Measurements from ENCODE around the gene CHMP6.

Gene CHMP6

DNA sequence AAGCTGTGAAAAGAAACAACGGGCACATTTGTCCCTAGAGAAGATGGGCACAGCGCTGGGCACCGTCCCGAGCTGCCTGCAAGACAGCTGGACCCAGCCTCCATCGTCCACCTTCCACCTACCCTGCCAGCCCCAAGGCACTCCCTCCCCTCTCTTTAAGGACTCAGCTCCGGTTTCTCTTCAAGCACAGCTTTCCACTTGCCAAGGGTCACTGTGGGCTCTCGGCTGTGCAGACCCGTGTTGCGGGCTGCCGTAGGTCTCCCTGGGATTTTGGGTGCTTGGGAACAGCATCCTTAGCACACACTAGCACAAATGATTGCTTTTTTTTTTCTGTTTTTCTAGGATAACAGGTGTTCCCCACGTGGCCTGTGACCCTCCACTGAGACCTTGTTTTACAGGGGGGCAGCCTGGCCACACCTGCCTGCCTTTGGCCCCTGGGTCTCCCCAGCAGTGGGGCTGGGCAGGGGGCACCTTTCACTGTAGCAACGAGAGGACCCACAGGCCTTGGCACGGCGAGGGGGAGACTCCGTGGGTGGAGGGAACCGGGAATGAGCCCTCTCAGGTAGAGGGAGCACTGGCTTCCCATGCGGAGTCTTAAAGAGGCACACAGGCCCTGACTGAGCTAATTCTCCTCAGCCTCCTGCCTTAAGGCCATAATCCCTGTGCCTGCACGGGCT is 1.4 kb downstream of the CHMP6 start:
- H3K36me3 Mint-ChIP-seq = peaks cover 25% of the 10 kb centered on the region
- peak overlapping the region; percentile 64 for H3K4me3 Mint-ChIP-seq
- no peak overlapping the region for H3K27ac Mint-ChIP-seq
- peaks cover 26% of the 10 kb centered on the region for H3K4me1 Mint-ChIP-seq
- H3K9me3 Mint-ChIP-seq = no peaks in the 10 kb centered on the region
- H3K27me3 Mint-ChIP-seq = no peaks in the 10 kb centered on the region
- ATAC-seq = no peak

DNA sequence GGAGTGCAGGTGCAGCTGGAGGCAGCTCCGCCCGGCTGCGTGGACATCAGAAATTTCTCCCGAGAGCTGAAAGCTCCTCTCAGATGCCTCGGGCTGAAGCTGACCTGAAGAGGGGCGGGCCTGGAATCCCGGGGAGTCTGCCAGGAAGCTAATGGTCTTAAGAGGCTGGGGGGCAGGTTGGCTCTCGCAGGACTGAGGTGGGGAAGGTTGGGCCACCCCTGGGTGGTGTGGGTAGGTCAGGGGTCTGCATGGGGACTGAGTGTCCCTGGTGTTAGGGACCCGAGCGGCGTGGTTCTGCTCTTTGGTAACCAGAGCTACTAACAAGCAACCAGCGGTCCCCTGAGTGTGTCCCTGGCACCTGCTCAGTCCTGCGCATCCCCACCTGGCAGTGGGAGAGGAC is 3.5 kb downstream of the CHMP6 start:
- H3K27me3 Mint-ChIP-seq = no peaks in the 10 kb centered on the region
- H3K4me1 Mint-ChIP-seq = peaks cover 20% of the 10 kb centered on the region
- no peak overlapping the region for H3K27ac Mint-ChIP-seq
- H3K9me3 Mint-ChIP-seq = no peaks in the 10 kb centered on the region
- H3K4me3 Mint-ChIP-seq = no peak overlapping the region
- no peak for ATAC-seq
- peaks cover 43% of the 10 kb centered on the region for H3K36me3 Mint-ChIP-seq

DNA sequence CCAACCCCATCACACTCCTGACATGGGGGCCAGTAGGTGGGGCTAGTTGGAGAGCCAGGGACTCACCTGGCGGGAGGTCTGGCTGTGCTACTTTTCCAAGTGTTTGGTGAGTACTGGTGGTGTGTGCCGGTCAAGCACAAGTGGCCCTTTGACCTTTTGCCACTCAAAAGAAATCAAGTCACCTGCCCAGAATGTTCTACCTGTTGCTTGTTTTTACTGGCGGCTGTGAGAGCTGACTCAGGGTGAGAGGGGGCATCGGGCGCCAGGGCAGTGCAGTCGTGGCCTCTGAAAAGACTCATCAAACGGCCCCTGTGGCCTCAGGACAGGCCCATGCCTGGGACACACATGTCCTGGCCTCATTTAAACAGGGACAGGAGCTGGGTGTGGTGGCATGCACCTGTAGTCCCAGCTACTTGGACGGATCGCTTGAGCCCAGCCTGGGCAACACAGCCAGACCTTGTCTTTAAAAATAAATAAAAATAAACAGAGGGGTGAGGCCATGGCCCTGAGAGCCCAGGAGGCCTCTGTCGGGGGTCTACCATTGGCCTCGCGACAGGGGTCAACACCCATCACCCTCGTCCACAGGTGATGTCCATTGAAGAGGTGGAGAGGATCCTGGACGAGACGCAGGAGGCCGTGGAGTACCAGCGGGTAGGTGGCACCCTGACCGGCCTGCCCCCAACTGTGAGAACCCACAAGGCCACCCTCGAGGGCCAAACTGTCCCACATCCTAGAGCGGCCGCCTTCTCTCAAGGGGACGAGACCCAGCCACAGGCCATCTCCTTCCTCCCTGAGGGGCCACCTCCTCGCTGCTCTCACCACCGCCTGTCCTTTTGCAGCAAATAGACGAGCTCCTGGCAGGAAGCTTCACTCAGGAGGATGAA is 5.0 kb downstream of the CHMP6 start:
- H3K4me1 Mint-ChIP-seq = peaks cover 12% of the 10 kb centered on the region

DNA sequence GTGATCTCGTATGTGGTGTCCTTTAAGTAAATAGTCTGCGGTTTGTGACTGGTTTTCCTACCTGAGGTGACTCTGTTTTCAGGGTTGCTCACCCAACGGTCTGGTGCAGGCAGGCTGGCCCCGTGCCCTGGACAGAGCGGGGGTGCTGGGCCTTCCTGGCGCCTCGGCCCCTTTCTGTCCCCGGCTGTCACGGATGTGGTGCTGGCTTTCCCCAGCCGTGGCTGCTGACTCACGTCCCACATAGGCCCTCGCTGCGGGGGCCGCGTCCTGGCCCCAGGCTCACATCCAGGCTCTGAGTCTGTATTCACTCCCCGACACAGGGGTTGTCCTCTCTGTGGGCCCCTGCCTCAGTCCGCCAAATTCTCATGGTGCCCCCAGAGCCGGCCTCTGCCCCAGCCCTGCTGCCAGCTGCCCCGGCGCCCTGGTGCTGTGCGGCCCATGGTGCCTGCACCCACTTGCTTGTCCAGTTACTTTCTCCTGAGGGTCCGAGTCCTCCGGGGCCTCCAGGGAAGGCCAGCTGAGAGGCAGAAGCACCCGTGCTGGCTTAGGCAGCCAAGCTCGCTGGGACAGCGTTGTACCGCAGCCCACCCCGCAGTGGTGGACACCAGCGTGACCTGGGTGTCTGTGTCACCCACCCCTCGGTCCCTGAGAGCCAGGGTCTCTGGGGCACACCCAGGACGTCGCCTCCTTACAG is 5.9 kb downstream of the CHMP6 start:
- ATAC-seq = no peak
- no peak overlapping the region for H3K27ac Mint-ChIP-seq
- H3K27me3 Mint-ChIP-seq = peaks cover 5% of the 10 kb centered on the region
- H3K4me1 Mint-ChIP-seq = peaks cover 12% of the 10 kb centered on the region
- H3K36me3 Mint-ChIP-seq = peaks cover 45% of the 10 kb centered on the region
- no peak overlapping the region for H3K4me3 Mint-ChIP-seq
- H3K9me3 Mint-ChIP-seq = no peaks in the 10 kb centered on the region

More for the DNA sequence above, 5.0 kb downstream of the CHMP6 start:
- no peaks in the 10 kb centered on the region for H3K9me3 Mint-ChIP-seq
- no peak for ATAC-seq
- H3K4me3 Mint-ChIP-seq = no peak overlapping the region
- peaks cover 45% of the 10 kb centered on the region for H3K36me3 Mint-ChIP-seq
- H3K27ac Mint-ChIP-seq = no peak overlapping the region
- no peaks in the 10 kb centered on the region for H3K27me3 Mint-ChIP-seq

DNA sequence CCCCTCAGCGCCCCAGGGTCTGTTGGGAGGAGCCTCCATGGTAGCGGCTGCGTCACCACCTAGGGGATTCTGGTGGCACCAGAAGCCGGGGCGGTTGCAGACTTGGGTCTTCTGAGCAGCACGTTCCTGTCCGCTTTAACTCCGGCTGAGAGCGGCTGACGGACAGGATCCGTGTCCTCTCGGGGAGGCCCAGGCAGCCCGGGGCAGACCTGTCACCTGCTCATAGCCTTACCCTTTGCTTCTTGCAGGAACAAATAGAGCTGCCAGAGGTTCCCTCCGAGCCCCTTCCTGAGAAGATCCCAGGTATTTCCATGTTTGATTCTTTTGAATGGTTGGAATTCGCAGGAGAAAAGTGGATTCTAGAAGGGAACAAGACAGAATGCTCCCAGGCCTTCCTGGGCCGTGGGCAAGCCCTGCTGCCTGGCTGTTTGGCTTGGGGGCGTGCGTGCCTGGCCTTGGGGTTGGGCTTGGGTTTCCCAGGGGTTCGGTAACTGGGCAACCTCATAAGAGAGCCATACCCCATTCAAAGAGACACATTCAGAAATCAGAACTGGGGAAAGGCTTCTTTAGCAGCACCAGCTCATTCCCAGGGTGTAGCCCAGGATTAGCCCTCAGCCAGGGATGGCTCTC is 6.6 kb downstream of the CHMP6 start:
- no peak overlapping the region for H3K4me3 Mint-ChIP-seq
- no peak for ATAC-seq
- no peaks in the 10 kb centered on the region for H3K9me3 Mint-ChIP-seq
- no peak overlapping the region for H3K27ac Mint-ChIP-seq
- peaks cover 5% of the 10 kb centered on the region for H3K4me1 Mint-ChIP-seq
- H3K36me3 Mint-ChIP-seq = peaks cover 45% of the 10 kb centered on the region
- H3K27me3 Mint-ChIP-seq = peaks cover 11% of the 10 kb centered on the region

DNA sequence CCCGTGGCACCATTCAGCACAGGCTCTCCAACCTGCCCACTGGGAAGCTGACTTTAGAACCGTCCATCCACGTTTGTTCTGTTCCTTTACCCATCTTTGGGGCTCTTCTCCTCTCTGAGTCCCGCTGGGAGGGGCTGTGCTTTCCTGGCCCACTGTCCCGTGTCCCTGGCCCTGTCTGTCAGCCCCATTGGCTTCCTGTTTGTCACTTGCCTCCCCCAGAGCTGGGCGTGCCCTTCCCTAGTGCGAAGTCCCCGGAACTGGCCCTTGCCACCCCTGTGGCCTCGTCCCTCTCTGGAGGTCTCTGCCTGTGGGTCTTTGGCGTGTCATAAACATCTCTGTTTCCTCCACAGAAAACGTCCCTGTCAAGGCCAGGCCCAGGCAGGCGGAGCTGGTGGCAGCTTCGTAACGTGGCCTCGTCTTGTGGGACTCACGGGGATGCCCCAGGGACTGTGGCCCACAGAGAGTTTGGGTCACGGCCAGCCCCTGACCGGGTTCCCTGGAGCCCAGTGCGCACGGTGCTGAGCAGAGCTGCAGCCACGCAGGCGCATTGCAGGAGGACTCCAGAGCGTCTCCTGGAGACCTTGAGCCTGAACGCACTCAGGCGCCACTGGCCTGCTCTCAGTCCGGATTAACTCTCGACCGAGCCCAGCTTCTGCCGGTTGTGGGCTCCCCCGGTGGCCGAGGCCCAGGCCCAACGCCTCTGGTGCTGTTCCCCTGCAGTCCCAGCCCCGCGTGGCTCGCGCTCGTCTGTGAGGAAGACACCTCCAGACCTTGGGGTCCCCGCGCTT is 7.3 kb downstream of the CHMP6 start:
- H3K9me3 Mint-ChIP-seq = no peaks in the 10 kb centered on the region
- no peak for ATAC-seq
- H3K4me1 Mint-ChIP-seq = peaks cover 6% of the 10 kb centered on the region
- H3K36me3 Mint-ChIP-seq = peaks cover 41% of the 10 kb centered on the region
- H3K4me3 Mint-ChIP-seq = no peak overlapping the region
- H3K27ac Mint-ChIP-seq = no peak overlapping the region
- H3K27me3 Mint-ChIP-seq = peaks cover 18% of the 10 kb centered on the region

DNA sequence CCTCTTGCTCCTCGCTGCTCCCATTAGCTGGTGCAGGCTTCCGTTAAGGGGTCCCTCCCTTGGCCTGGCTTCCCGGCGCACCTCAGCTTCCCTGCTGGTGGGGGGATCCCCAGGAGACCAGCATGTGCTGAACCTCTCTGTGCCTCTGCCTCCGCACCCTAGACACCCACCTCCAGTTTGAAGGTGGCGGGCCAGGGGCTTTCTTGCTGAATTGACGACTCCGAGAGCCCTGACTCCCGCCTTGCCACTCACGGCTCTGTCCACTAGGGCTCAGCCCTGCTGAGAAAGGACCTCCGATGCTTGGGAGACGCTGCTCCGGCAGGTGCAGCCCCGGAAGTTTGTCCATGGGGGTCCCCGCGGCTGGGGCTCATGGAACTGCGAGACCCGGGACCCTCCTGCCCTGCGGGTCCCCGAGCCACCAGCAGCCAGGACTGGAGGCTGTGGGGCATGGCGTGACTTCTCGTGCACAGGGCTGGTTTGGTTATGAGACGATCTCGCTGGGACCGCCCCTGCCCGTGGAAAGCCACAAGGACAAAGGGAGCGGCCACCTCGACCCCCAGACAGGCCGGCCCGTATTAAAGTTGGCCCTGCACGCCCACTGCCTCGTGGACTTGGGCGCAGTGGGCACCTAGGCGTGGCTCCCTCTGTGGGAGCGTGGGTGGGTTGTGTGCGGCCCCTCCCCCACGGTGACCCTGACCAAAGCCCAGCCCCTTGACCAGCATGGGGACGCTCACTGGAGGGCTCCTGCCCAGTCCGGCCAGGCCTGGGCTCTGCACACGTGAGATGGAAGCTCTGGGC is 8.1 kb downstream of the CHMP6 start:
- Mint-ChIP-seq H3K4me3 (no peak overlapping the region), H3K9me3 (no peaks in the 10 kb centered on the region), H3K4me1 (peaks cover 10% of the 10 kb centered on the region), H3K36me3 (peaks cover 41% of the 10 kb centered on the region), H3K27ac (no peak overlapping the region), H3K27me3 (peaks cover 24% of the 10 kb centered on the region)
- no peak for ATAC-seq

DNA sequence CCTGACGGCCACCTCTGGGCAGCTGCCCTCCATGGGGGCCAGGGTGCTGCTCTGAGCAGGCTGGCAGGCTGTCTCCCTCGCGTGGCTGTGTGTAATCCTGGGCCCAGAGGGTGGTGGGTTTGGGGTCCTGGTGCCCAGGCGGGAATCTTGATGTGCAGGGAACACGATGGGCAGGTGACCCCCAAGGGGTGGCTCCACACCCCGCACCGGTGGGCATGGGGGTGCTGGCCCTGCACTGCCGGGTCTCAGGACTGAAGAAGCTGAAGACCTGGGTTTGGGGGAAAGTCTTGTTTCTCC is 8.6 kb downstream of the CHMP6 start:
- Mint-ChIP-seq H3K27me3 (peaks cover 30% of the 10 kb centered on the region), H3K9me3 (no peaks in the 10 kb centered on the region), H3K4me1 (peaks cover 13% of the 10 kb centered on the region)

DNA sequence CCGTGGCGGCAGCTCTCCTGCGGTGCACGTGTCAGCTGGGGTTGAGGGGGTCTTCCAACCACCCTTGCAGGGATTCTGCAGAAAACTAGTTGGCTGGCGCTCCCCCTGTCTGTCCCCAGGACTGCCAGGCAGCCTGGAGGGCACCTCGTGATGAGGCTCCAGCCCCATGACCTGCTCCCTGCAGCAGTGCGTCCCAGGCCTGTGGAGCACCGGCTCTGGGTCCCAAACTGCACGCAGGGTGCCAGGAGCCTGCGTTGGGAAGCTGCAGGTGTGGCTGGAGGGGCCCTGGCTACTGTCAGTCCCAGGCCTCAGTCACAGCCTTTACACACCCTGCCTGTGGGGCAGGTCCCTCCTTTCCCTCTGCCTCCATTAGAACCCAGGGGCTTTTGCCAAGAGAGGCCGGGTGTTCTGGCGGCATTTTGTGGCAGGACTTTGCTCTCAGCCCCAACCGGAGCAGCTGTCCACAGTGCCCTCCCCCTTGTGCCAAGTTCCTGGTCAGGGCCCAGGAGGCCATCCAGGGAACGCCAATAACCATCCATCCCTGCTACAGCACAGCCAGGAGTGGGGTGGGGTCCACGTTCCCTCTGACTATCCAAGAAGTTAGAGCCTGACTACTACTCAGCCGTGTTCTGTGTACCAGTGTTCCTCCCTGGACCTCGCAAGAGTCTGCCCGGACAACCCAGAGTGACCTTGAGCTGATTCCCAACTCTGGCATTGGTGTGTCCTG is 9.2 kb downstream of the CHMP6 start:
- Mint-ChIP-seq H3K4me1 (peaks cover 13% of the 10 kb centered on the region), H3K27me3 (peaks cover 30% of the 10 kb centered on the region), H3K27ac (no peak overlapping the region), H3K4me3 (no peak overlapping the region), H3K36me3 (peaks cover 35% of the 10 kb centered on the region), H3K9me3 (no peaks in the 10 kb centered on the region)
- no peak for ATAC-seq

More for the DNA sequence above, 8.6 kb downstream of the CHMP6 start:
- no peak overlapping the region for H3K4me3 Mint-ChIP-seq
- H3K27ac Mint-ChIP-seq = no peak overlapping the region
- peaks cover 40% of the 10 kb centered on the region for H3K36me3 Mint-ChIP-seq
- ATAC-seq = no peak

DNA sequence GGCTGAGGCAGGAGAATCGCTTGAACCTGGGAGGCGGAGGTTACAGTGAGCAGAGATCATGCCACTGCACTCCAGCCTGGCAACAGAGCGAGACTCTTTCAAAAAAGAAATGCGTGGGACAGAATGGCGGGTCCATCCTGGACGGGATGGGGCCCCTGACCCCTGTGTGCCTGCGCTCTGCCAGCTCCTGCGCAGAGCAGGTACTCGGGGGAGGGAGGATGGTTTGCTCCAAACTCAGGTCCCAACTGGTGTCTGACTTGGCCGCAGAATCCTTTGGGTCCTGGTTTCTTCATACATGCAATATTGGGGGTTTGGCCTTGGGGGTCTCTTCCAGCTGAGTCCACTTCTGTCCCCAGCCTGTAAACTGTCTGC is 10.4 kb downstream of the CHMP6 start:
- Mint-ChIP-seq H3K4me3 (no peak overlapping the region), H3K9me3 (no peaks in the 10 kb centered on the region), H3K4me1 (peaks cover 13% of the 10 kb centered on the region), H3K27me3 (peaks cover 37% of the 10 kb centered on the region), H3K36me3 (peaks cover 23% of the 10 kb centered on the region), H3K27ac (no peak overlapping the region)
- no peak for ATAC-seq

DNA sequence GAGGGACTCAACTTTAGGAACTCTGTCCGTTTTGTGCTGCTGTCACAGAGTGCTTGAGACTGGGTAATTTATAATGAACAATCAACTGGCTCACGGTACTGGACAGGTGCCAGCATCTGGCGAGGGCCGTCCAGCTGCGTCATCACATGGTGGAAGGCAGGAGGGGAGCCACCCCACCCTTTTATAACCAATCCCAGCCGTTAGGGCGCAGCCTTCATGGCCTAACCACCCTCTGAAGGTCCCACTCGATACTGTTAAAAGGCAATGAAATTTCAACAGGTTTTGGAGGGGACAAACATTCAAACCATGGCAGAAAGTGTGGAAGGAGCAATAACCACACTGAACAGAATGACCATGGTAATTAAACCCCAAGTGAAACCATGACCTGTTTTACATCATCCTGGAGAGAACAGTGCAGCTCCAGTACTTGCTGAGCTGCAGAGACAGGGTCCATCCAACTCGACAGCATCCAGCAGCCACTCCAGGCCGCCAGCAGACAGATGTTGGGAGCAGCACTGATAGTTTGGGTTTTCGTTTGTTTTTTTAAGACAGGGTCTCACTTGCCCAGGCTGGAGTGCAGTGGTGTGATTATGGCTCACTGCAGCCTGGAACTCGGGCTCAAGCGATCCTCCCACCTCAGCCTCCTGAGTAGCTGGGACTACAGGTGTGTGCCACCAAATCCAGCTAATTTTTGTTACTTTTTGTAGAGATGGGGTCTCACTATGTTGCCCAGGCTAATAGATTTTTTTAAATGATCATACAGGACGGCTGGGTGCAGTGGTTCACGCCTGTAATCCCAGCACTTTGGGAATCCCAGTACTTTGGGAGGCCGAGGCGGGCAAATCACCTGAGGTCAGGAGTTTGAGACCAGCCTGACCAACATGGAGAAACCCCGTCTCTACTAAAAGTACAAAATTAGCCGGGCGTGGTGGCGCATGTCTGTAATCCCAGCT is 11.0 kb downstream of the CHMP6 start:
- H3K27me3 Mint-ChIP-seq = peaks cover 39% of the 10 kb centered on the region
- no peak for ATAC-seq
- no peak overlapping the region for H3K27ac Mint-ChIP-seq
- H3K36me3 Mint-ChIP-seq = peaks cover 20% of the 10 kb centered on the region
- H3K4me3 Mint-ChIP-seq = no peak overlapping the region
- H3K4me1 Mint-ChIP-seq = peaks cover 13% of the 10 kb centered on the region
- H3K9me3 Mint-ChIP-seq = no peaks in the 10 kb centered on the region

DNA sequence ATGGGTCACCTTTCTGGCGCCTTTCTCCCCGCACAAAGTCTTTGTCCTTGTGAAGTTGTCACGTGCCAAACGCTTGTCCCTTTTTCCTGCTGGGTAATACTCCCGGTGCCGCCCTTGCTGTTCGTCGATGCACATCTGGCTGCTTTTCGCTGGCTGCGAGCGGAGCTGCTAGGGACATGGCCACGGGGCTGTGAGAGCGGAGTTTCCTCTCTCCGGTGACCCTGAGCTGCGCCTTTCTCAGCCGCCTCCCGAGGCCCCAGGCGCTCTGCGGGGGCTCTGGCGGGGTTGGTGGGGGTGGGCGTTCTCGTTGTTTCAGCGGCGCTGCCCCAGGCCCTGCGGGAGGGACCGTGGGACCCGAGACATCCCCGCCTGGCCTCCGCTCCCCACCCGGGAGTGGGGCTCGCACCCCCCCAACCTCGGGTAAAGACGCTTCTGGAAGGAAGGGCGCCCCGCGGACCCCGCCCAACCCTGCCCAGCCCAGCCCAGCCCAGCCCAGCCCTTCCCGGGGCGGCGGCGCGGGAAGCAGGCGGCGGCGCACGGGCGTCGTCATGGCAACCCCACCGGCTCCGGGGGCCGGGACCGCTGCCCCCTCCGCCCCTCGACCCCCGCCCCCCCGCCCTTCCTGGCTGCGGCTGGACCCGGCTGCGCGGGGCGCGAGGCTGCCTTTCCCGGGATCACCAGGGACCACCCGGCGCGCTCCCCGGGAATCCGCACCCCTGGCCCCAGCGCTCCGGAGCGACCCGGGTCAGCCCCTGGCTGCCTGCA is 12.3 kb downstream of the CHMP6 start:
- no peak for ATAC-seq
- peaks cover 39% of the 10 kb centered on the region for H3K27me3 Mint-ChIP-seq

More for the DNA sequence above, 12.3 kb downstream of the CHMP6 start:
- Mint-ChIP-seq H3K4me1 (peaks cover 13% of the 10 kb centered on the region), H3K4me3 (no peak overlapping the region), H3K27ac (no peak overlapping the region), H3K36me3 (peaks cover 15% of the 10 kb centered on the region), H3K9me3 (no peaks in the 10 kb centered on the region)

All from stimulated activated memory B cell treated with anti-CD40 and anti-IgM and Interleukin-4, amounts not matched to agents 10 μg/mL and 1 μg/mL and 100 μg/mL, for 72 hours (primary cell).